ENCODE measurements around the gene CDYL2. TPM values are rescaled to one million over a fixed set of nuclear protein-coding genes. Genes with fewer than 3 reads are reported as not detected.

The CDYL2 gene
- polyA plus RNA-seq, 1 of the 3 experiments (the other 2 are of a cell fraction): 0.03 TPM

DNA sequence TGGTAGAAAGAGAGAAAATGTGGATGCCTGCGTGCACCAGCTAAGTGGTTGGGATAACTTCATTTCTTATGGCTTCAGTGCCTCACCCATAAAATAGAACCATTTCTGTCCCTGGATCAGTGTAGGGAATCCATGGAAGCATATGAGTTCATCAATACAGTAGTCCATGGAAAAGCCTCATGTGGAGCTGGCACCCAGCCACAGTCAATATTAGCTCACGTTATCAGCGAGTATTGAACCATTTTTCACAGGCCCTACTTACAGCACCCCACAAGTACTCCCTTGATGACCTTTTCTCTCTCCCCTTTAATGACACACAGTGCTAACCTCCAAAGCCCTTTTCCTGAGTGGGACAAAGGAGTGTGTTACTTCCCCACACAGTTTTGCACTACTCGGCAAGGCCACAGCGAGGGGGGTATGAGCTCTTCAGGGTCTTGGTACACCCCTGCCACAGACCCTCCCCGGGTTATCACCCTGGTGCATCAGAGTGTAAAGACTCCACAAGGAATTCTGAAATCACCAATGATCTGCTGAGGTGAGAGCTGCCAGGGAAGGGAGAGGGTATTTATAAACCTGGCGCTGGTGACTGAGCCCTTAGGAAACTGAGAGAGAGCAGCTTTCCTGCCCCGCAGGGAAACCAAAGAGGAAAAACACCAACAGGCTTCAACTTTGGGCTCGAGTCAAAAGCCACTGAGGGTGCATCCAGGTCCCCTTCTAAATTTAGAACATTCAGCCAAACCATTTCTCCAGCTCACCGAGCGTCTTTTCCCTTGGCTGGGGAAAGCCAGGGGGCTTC lies 226.7 kb downstream of the CDYL2 start:
- Histone ChIP-seq H3K4me3 (ENCODE audit: low read depth in 2 of 2, low read length in 1 of 2) (no peak overlapping the region), H3K4me2 (no peak overlapping the region), H3K9me3 (no peaks in the 10 kb centered on the region), H3K9ac (no peak overlapping the region), H3K79me2 (ENCODE audit: insufficient read depth) (no peaks in the 10 kb centered on the region), H3K27ac (ENCODE audit: low read depth in 2 of 2, low read length in 1 of 2) (no peak overlapping the region), H3F3A (replicated peaks; ENCODE audit: insufficient read depth) (no peaks in the 10 kb centered on the region), H3K4me1 (ENCODE audit: control insufficient read depth in 1 of 2, insufficient read depth in 2 of 2, low read depth in 1 of 2, low read length in 1 of 2) (no peaks in the 10 kb centered on the region), H3K9me2 (no peaks in the 10 kb centered on the region), H3K36me3 (replicated peaks in 1 of 2; ENCODE audit: control insufficient read depth in 1 of 2, insufficient read depth in 2 of 2, low read length in 1 of 2) (no peaks in the 10 kb centered on the region), H3K27me3 (ENCODE audit: insufficient read depth) (no peaks in the 10 kb centered on the region), H2AFZ (ENCODE audit: low read depth) (no peak overlapping the region), H4K20me1 (ENCODE audit: insufficient read depth) (no peaks in the 10 kb centered on the region)
- ChIA-PET CTCF (no interaction called here), POLR2A (no interaction called here)
- TF ChIP-seq, protein P1, sequence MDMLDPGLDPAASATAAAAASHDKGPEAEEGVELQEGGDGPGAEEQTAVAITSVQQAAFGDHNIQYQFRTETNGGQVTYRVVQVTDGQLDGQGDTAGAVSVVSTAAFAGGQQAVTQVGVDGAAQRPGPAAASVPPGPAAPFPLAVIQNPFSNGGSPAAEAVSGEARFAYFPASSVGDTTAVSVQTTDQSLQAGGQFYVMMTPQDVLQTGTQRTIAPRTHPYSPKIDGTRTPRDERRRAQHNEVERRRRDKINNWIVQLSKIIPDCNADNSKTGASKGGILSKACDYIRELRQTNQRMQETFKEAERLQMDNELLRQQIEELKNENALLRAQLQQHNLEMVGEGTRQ (IDR thresholded peaks at IDR 0.05; ENCODE audit: borderline replicate concordance, low read depth, low read length): no peak
- TF ChIP-seq NRF1 (IDR thresholded peaks at IDR 0.05; ENCODE audit: low read depth, low read length) (no peak), SMC3 (IDR thresholded peaks at IDR 0.05; ENCODE audit: low read depth, low read length) (no peak), YY1 (IDR thresholded peaks at IDR 0.05; ENCODE audit: low read depth) (no peak), CHD2 (IDR thresholded peaks at IDR 0.05; ENCODE audit: low read length, partially characterized antibody) (no peak), RAD21 (IDR thresholded peaks at IDR 0.05; ENCODE audit: low read length) (no peak), TCF12 (IDR thresholded peaks at IDR 0.05) (no peak), IRF3 (IDR thresholded peaks at IDR 0.05; ENCODE audit: low read depth, low read length) (no peak), CTCF (IDR thresholded peaks at IDR 0.05) (no peak), REST (IDR thresholded peaks at IDR 0.05; ENCODE audit: low read depth, low read length) (no peak), MXI1 (IDR thresholded peaks at IDR 0.05; ENCODE audit: low read depth, low read length) (no peak), FOXJ3 (CRISPR knock-in tag; IDR thresholded peaks at IDR 0.05) (no peak), PBX3 (IDR thresholded peaks at IDR 0.05) (no peak), FOSL2 (IDR thresholded peaks at IDR 0.05; ENCODE audit: borderline replicate concordance, low read depth) (no peak), TAF1 (IDR thresholded peaks at IDR 0.05; ENCODE audit: borderline replicate concordance, low read depth, low read length) (no peak), RFX5 (IDR thresholded peaks at IDR 0.05; ENCODE audit: low read length) (no peak)
- TF ChIP-seq, protein P2, sequence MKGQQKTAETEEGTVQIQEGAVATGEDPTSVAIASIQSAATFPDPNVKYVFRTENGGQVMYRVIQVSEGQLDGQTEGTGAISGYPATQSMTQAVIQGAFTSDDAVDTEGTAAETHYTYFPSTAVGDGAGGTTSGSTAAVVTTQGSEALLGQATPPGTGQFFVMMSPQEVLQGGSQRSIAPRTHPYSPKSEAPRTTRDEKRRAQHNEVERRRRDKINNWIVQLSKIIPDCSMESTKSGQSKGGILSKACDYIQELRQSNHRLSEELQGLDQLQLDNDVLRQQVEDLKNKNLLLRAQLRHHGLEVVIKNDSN (IDR thresholded peaks at IDR 0.05; ENCODE audit: borderline replicate concordance, low read depth): no peak
- TF ChIP-seq, protein P3, sequence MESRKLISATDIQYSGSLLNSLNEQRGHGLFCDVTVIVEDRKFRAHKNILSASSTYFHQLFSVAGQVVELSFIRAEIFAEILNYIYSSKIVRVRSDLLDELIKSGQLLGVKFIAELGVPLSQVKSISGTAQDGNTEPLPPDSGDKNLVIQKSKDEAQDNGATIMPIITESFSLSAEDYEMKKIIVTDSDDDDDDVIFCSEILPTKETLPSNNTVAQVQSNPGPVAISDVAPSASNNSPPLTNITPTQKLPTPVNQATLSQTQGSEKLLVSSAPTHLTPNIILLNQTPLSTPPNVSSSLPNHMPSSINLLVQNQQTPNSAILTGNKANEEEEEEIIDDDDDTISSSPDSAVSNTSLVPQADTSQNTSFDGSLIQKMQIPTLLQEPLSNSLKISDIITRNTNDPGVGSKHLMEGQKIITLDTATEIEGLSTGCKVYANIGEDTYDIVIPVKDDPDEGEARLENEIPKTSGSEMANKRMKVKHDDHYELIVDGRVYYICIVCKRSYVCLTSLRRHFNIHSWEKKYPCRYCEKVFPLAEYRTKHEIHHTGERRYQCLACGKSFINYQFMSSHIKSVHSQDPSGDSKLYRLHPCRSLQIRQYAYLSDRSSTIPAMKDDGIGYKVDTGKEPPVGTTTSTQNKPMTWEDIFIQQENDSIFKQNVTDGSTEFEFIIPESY (IDR thresholded peaks at IDR 0.05; ENCODE audit: borderline replicate concordance, low read depth): no peak
- DNase-seq: no peak
- 28% methylated on average over 11 of the region's 11 CpGs for WGBS (ENCODE audit: low lambda C conversion rate)
